HEK293 (cell line): ENCODE data around the gene MACC1.
A peak's percentile ranks its signal among the peaks of the same experiment; 100 is the strongest.

ENCODE experiments used
- BCL11B ChIP-seq: fragments of 450-650 bp; formaldehyde crosslinking; IDR thresholded peaks from 2 replicates; pipeline ENCODE4 v1.5.1; 2016; ENCODE audit warnings: low read depth, missing biosample characterization, missing genetic modification characterization
- FEZF1 ChIP-seq: fragments of 450-650 bp; formaldehyde crosslinking; IDR thresholded peaks from 2 replicates; pipeline ENCODE4 v1.5.1; 2016; ENCODE audit warnings: missing biosample characterization, missing genetic modification characterization
- GFI1B ChIP-seq: fragments of 450-650 bp; formaldehyde crosslinking; IDR thresholded peaks from 2 replicates; pipeline ENCODE4 v1.5.1; 2016; ENCODE audit warnings: missing biosample characterization, missing genetic modification characterization
- GLI4 ChIP-seq: fragments of 450-650 bp; formaldehyde crosslinking; IDR thresholded peaks from 2 replicates; pipeline ENCODE4 v1.5.1; 2016; ENCODE audit warnings: missing biosample characterization, missing genetic modification characterization
- PRDM1 ChIP-seq: fragments of 450-650 bp; formaldehyde crosslinking; IDR thresholded peaks from 2 replicates; pipeline ENCODE4; 2016; ENCODE audit warnings: missing biosample characterization, missing genetic modification characterization
- SCRT1 ChIP-seq: fragments of 450-650 bp; formaldehyde crosslinking; IDR thresholded peaks from 2 replicates; pipeline ENCODE4 v1.5.1; 2016; ENCODE audit warnings: missing biosample characterization, missing genetic modification characterization, borderline replicate concordance
- YY2 ChIP-seq: fragments of 450-650 bp; formaldehyde crosslinking; IDR thresholded peaks from 2 replicates; pipeline ENCODE4 v1.5.1; 2016; ENCODE audit warnings: missing biosample characterization, missing genetic modification characterization
- ZBTB11 ChIP-seq: fragments of 450-650 bp; formaldehyde crosslinking; conservative IDR thresholded peaks from 2 replicates; pipeline ENCODE4 v1.5.1; 2016; ENCODE audit warnings: low read depth, missing biosample characterization, missing genetic modification characterization
- ZEB2 ChIP-seq: fragments of 450-650 bp; formaldehyde crosslinking; IDR thresholded peaks from 2 replicates; pipeline ENCODE4 v1.5.1; 2016; ENCODE audit warnings: missing biosample characterization, missing genetic modification characterization
- ZNF155 ChIP-seq: fragments of 450-650 bp; formaldehyde crosslinking; IDR thresholded peaks from 2 replicates; pipeline ENCODE4 v1.5.1; 2016; ENCODE audit warnings: missing biosample characterization, missing genetic modification characterization
- ZNF157 ChIP-seq: fragments of 450-650 bp; formaldehyde crosslinking; IDR thresholded peaks from 2 replicates; pipeline ENCODE4 v1.5.1; 2016; ENCODE audit warnings: missing biosample characterization, missing genetic modification characterization
- ZNF214 ChIP-seq: fragments of 450-650 bp; formaldehyde crosslinking; IDR thresholded peaks from 2 replicates; pipeline ENCODE4 v1.5.1; 2017; ENCODE audit warnings: missing biosample characterization, mild to moderate bottlenecking, missing genetic modification characterization, borderline replicate concordance
- ZNF354C ChIP-seq: fragments of 450-650 bp; formaldehyde crosslinking; IDR thresholded peaks from 2 replicates; pipeline ENCODE4 v1.5.1; 2016; ENCODE audit warnings: missing biosample characterization, missing genetic modification characterization, low read depth, borderline replicate concordance
- ZNF362 ChIP-seq: fragments of 450-650 bp; formaldehyde crosslinking; IDR thresholded peaks from 2 replicates; pipeline ENCODE4 v1.5.1; 2016; ENCODE audit warnings: missing biosample characterization, missing genetic modification characterization
- ZNF394 ChIP-seq: fragments of 450-650 bp; formaldehyde crosslinking; IDR thresholded peaks from 2 replicates; pipeline ENCODE4 v1.5.1; 2016; ENCODE audit warnings: missing biosample characterization, missing genetic modification characterization, mild to moderate bottlenecking, moderate library complexity, borderline replicate concordance
- ZNF426 ChIP-seq: fragments of 450-650 bp; formaldehyde crosslinking; IDR thresholded peaks from 2 replicates; pipeline ENCODE4 v1.5.1; 2017; ENCODE audit warnings: missing biosample characterization, missing genetic modification characterization, mild to moderate bottlenecking, inconsistent platforms, moderate library complexity
- ZNF433 ChIP-seq: fragments of 450-650 bp; formaldehyde crosslinking; IDR thresholded peaks from 2 replicates; pipeline ENCODE4 v1.5.1; 2016; ENCODE audit warnings: missing biosample characterization, missing genetic modification characterization, low read depth
- ZNF518A ChIP-seq: fragments of 450-650 bp; formaldehyde crosslinking; conservative IDR thresholded peaks from 2 replicates; pipeline ENCODE4 v1.5.1; 2016; ENCODE audit warnings: low read depth, missing biosample characterization, missing genetic modification characterization
- ZNF580 ChIP-seq: fragments of 450-650 bp; formaldehyde crosslinking; IDR thresholded peaks from 2 replicates; pipeline ENCODE4 v1.5.1; 2016; ENCODE audit warnings: missing biosample characterization, missing genetic modification characterization
- ZNF654 ChIP-seq: fragments of 450-650 bp; formaldehyde crosslinking; IDR thresholded peaks from 2 replicates; pipeline ENCODE4 v1.5.1; 2016; ENCODE audit warnings: low read depth, missing biosample characterization, missing genetic modification characterization
- ZNF76 ChIP-seq: fragments of 450-650 bp; formaldehyde crosslinking; IDR thresholded peaks from 2 replicates; pipeline ENCODE4; 2016; ENCODE audit warnings: low read depth, missing biosample characterization, missing genetic modification characterization, borderline replicate concordance
- ZNF777 ChIP-seq: fragments of 450-650 bp; formaldehyde crosslinking; IDR thresholded peaks from 2 replicates; pipeline ENCODE4 v1.5.1; 2017; ENCODE audit warnings: missing biosample characterization, missing genetic modification characterization, borderline replicate concordance
- ZNF843 ChIP-seq: fragments of 450-650 bp; formaldehyde crosslinking; IDR thresholded peaks from 2 replicates; pipeline ENCODE4 v1.5.1; 2016; ENCODE audit warnings: missing biosample characterization, missing genetic modification characterization
- ZXDB ChIP-seq: fragments of 450-650 bp; formaldehyde crosslinking; IDR thresholded peaks from 2 replicates; pipeline ENCODE4 v1.5.1; 2016; ENCODE audit warnings: missing biosample characterization, missing genetic modification characterization

Gene MACC1

GRCh38 chr7:20214921-20215669, 2.1 kb downstream of the MACC1 start (continued):
- TF ChIP-seq ZNF777 (tag by site-specific recombination) (no peak), ZBTB11 (tag by site-specific recombination) (peak; percentile 59), PRDM1 (tag by site-specific recombination) (no peak), ZNF76 (no peak), ZNF155 (no peak), ZNF214 (tag by site-specific recombination) (no peak), GFI1B (no peak), ZNF362 (tag by site-specific recombination) (no peak), ZNF654 (tag by site-specific recombination) (no peak), ZNF843 (tag by site-specific recombination) (no peak), ZNF354C (no peak), ZNF433 (tag by site-specific recombination) (0 out of 2 replicates have a peak, but pooled peaks have one; percentile 14), ZNF157 (tag by site-specific recombination) (no peak), ZNF394 (peak; percentile 88), GLI4 (tag by site-specific recombination) (no peak), SCRT1 (tag by site-specific recombination) (no peak), ZEB2 (tag by site-specific recombination) (no peak), YY2 (no peak), BCL11B (tag by site-specific recombination) (no peak), ZXDB (tag by site-specific recombination) (0 out of 2 replicates have a peak, but pooled peaks have one; percentile 32), FEZF1 (tag by site-specific recombination) (no peak), ZNF426 (tag by site-specific recombination) (peak; percentile 59), ZNF518A (tag by site-specific recombination) (peak; percentile 84), ZNF580 (tag by site-specific recombination) (no peak)
